GM21360 (cell line): ENCODE results near the gene ARTN.
A peak's percentile ranks its signal among the peaks of the same experiment; 100 is the strongest.

Experiments
- ATAC-seq: cut with Tn5 transposase; IDR thresholded peaks from one replicate; pipeline ENCODE4 v1.9.1; 2021; ENCODE audit warnings: mild to moderate bottlenecking, moderate library complexity; ENCODE audit not compliant: unreplicated experiment

Gene ARTN

DNA sequence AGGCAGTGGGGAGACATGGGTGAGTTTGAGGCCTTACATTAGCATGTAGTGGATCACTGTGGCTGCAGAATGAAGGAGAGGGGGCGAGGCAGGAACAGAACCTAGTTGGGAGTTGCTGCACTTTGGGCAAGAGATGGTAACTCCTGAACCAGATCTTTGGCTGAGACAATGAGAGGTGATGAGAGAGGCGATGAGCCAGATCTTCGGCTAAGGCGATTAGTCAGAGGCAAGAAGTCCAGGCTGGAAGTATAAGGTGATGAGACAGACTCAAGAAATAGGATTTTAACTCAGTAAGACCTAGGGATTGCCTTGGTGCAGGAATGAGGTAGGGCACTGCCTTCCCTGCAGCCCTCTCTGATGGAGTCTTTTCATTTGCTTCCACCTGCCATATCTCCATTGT lies 9.1 kb upstream of the ARTN start:
- no peak for ATAC-seq

DNA sequence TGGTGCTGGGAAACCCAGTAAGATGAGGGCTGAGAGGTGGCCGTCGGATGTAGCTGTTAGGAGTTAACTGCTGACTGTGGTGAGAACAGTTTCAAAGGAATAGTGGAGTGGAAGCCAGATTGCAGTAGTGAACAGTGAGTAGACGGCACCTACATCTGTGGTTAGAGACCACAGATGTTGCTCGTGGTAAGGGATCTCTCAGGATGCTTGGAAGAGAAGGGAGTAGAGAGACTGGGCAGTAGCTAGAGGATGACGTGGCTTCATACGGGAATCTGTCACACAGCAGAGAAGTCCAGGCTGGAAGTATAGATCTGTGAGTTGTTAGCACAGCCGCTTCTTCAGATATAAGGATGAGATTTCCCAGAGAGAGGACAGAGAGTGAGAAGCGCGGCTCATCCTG lies 7.8 kb upstream of the ARTN start:
- ATAC-seq = no peak

DNA sequence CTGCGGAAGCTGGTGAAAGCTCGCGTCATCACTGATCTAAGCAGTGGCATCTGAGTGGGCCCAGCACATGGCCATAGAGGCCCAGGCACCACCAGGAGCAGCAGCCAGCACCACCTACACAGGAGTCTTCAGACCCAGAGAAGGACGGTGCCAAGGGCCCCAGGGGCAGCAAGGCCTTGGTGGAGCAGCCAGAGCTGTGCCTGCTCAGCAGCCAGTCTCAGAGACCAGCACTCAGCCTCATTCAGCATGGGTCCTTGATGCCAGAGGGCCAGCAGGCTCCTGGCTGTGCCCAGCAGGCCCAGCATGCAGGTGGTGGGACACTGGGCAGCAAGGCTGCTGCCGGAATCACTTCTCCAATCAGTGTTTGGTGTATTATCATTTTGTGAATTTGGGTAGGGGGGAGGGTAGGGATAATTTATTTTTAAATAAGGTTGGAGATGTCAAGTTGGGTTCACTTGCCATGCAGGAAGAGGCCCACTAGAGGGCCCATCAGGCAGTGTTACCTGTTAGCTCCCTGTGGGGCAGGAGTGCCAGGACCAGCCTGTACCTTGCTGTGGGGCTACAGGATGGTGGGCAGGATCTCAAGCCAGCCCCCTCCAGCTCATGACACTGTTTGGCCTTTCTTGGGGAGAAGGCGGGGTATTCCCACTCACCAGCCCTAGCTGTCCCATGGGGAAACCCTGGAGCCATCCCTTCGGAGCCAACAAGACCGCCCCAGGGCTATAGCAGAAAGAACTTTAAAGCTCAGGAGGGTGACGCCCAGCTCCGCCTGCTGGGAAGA lies 3.2 kb upstream of the ARTN start:
- no peak for ATAC-seq

DNA sequence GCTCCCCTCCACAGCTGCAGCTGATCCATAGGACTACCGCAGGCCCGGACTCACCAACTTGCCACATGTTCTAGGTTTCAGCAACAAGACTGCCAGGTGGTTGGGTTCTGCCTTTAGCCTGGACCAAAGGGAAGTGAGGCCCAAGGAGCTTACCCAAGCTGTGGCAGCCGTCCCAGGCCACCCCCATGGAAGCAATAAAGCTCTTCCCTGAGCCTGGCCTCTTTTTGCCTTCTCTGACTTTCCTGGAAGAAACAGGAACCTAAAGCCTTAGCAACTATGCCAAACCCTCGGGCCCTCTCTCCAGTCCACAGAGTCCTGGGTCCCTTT lies 2.7 kb upstream of the ARTN start:
- no peak for ATAC-seq

DNA sequence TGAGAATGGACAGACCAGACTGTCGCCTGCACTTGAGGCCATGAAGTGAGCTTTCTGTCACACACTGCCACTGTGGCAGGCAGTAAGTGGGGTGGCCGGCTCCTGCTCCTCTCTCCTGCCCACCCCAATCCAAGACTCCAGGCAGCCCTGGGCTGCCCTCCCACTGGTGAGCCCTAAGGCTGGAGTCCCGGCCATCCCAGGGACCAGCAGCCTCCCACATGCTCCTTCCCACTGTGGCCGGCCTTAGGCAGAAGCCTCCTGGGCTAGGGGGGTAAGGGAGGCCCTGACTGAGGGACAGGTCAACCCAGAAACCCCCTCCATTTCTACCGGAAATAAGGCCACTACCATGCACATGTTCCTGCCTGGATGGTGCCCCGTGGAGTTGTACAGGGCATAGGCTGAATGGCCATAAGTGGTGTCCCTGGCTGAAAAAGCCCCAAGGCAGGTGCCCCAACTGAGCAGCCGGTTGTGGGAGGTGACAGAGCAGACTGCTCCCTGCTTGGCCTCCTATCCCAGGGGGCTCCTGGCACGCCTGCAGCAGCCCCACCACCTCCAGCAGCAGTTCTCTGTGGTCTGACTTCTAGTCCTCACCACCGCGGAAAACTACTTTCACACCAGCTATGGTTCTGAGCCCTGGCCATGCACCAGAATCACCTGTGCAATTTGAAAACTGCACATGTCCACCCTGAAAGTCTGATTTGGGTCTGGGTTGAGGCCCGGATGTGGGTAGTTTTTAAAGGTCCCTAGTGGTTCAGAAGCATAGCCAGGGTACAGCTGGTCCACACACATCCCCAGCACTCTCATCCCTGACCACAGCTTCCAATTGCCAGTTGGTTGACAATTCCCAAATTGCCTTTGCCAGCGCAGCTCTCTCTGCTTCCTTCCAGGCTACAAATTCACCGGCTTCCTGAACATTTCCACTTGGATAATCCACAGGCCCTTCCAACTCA lies 1.6 kb upstream of the ARTN start:
- no peak for ATAC-seq

DNA sequence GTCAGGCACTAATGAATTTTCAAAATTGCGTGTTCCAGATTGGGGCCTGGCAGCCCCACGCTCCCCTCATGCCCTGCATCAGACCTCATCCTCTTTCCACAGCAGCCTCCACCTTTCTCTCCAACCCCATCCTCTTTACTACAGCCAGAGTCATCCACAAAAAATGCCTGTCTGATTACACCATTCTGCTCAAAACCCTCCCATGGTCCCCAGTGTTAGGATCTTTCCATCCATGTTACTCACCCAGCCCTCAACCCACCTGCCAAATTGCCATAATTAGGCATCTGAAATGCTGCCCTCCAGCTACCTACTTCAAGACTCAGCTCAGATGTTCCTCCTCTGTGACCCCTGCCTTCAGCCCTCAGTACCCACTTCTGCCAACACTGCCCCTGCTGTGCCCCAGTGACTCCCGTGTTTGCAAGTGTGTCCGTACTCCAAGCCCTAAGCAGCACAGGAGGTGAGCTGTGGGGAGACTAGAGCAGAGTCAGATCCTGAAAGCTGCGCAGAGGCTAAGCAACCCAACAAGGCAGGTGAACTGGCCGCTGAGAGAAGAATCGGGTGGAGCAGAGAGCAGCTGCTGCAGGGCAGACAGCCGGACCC lies 715 bp upstream of the ARTN start:
- no peak for ATAC-seq

DNA sequence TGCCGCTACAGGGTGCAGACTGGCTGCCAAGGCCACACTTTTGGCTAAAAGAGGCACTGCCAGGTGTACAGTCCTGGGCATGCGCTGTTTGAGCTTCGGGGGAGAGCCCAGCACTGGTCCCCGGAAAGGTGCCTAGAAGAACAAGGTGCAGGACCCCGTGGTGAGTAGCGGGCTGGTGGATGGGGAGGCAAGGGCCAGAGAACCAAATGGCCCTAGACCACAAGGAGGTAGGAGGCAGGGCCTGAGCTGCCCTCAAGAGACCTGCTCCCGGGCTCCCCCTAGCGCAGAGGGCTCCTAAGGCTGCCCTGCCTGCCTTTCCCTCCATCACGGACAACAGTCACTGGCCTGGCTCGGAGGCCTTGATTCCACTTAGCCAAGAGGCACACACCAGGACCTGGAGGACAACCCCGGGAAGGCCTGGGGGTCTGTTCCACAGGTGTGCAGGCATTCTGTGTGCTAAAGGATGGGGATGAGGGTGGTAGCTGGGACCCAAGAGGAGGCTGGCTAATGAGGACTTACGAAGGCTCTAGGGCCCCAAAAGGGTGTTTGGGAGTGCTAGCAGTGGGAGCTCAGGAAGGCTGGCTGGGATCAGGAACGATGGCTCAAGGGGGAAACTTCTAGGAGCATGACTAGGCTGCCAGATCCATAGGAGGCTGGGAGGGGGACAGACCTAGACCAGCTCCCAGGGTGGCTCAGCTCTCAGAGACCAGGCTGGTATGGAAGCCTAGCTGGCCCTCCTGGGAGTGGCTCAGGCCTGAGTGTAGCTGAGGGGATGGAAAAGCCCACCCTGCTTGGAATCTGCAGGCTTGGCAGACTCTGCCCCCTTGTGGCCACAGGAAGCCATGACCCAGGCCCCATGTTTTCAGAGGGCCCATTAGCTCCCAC lies 742 bp downstream of the ARTN start:
- no peak for ATAC-seq

DNA sequence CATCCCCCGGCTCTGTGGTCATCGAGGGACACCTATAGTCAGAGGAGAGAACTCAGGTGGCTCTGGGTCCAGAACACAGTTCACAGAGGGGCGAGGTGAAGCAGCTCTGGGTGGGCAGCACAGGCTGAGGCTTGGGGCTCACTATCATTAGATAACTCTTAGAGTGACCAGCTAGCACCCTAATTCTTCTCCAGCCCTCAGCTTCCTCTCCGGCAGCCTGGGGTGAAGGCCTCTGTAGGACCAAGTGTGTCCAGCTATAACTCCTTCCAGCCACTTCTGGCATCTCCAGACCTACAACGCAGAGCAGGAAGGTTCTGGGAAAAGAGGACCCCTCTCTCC lies 1.4 kb downstream of the ARTN start:
- no peak for ATAC-seq

DNA sequence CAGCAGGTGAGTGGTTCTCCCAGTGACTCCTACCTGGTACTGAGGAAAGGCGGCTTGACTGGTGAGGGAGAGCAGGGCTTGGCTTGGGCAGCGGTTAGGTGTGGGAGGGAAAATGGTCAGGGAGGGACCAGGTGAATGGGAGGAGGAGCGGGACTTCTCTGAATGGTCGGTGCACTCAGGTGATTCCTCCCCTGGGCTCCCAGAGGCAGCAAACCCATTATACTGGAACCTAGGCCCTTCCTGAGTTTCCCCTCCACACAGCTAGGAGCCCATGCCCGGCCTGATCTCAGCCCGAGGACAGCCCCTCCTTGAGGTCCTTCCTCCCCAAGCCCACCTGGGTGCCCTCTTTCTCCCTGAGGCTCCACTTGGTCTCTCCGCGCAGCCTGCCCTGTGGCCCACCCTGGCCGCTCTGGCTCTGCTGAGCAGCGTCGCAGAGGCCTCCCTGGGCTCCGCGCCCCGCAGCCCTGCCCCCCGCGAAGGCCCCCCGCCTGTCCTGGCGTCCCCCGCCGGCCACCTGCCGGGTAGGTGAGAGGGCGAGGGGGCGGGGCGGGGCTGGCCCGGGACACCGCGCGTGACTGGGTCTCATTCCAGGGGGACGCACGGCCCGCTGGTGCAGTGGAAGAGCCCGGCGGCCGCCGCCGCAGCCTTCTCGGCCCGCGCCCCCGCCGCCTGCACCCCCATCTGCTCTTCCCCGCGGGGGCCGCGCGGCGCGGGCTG lies 2.3 kb downstream of the ARTN start:
- ATAC-seq = no peak

DNA sequence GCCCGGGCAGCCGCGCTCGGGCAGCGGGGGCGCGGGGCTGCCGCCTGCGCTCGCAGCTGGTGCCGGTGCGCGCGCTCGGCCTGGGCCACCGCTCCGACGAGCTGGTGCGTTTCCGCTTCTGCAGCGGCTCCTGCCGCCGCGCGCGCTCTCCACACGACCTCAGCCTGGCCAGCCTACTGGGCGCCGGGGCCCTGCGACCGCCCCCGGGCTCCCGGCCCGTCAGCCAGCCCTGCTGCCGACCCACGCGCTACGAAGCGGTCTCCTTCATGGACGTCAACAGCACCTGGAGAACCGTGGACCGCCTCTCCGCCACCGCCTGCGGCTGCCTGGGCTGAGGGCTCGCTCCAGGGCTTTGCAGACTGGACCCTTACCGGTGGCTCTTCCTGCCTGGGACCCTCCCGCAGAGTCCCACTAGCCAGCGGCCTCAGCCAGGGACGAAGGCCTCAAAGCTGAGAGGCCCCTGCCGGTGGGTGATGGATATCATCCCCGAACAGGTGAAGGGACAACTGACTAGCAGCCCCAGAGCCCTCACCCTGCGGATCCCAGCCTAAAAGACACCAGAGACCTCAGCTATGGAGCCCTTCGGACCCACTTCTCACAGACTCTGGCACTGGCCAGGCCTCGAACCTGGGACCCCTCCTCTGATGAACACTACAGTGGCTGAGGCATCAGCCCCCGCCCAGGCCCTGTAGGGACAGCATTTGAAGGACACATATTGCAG lies 3.0 kb downstream of the ARTN start:
- ATAC-seq = no peak

DNA sequence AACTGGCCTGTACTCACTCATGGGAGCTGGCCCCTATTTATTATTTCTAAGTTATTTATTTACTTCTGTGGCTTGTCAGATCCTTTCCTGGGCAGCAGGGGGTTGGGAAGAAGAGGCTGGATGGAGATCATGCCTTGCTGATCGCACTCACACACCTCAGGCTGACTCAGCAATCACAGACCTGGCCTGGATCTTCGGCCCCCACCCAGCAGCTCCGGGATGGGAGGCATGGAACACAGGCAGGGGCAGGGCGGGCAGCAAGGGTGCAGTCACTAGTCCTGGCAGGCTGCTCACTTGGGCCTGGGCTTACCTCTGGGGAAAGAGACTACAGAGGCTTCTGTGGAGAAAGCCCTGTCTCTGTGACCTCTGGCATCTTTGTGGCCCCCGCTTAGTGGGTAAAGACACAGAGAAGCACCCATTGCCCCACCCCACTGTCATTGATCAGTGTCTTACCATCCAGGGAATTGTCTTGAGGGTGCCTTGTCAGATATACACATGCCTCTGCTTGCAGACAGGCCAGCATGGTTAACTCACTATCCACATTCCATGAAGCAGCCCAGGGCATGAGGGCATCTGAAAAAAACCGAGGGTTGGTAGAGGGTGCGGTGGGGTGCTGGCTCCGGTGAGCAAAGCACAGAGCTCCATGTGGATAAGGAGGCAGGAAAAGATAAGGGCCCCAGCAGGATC lies 3.7 kb downstream of the ARTN start:
- ATAC-seq = no peak

DNA sequence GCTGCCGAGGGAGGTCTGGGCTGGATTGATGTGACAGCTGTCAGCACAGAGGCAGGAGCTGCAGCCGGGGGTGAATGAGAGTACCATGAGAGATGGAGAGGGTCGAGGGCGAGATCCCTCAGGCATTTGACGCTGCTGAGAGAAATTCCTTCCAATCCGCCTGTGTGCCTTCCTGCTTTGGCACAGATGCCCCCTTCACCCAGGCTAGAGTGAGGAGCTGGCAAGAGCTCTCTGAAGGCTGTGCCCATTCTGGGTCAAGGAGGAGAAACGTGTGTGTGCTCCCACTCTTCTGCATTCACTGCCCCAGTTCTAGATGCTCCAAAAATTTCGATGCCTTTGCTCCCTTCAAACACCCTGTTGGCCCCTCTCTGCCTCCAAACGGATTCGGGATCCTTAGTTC lies 4.8 kb downstream of the ARTN start:
- no peak for ATAC-seq

DNA sequence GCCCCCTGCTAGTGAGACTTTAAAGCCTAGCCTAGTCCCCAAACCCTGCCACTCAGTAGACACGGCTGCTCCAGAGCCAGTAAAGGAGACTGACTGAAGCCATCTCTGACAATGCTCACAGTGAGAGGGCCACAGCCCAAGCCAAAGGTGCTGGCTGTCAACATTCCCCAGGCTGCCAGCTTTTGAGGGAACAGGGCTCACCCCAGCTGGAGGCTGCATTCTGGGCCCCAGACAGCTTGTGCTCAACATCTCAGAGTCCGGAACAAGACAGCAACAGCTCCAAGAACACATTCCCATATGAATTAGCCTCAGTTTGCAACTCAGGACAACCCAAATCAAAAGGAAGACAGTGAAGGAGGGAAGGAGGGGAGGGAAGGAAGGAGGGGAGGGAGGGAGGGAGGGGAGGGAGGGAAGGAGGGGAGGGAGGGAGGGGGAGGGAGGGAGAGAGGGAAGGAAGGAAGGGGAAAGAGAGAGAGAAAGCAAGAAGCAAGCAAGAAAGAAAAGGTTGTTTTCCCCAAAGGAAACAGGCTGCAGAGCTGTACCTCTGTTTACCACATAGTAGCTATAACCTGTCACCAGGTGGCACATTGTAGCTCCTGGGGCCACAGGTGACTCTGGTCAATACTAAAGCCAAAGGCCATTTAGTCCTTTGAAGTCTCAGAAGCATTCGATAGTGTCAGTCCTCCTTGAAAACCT lies 5.4 kb downstream of the ARTN start:
- ATAC-seq = no peak

DNA sequence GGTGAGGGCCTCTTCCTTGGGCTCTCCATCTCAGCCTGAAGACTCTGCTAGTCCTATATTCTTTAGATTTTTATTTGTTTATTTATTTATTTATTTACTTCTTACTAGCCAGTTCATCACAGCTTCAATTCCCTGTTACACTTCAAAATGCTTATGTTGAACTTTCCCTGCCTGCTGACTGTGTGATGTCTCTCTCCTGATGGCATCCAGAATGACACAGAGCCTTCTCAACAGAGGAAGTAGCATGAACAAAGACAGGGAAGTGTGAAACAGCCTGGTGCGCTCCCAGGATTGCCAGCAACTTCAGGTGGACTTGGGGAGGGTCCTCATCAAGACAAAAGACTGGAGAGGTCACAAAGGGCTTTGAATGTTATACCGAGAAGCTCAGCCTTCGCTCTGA lies 8.8 kb downstream of the ARTN start:
- no peak for ATAC-seq

DNA sequence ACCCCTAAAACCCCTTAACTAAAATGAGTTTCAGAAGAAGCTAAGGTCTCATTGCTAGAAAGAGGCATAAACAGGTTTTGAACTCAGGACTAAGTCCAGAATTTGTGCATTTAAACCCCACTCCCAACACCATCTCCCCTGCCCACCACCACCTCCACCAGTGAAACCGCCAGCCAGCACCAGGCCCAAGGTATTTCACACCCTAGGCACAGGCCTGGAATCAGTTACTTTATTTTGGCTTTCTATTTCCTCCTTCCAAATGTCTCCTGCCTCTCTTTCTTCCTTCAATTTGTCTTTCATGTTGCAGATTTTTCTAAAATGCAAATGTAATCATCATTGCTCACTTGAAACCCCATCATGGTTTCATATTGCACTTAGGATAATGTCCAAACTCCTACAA lies 11.3 kb downstream of the ARTN start:
- ATAC-seq = no peak

DNA sequence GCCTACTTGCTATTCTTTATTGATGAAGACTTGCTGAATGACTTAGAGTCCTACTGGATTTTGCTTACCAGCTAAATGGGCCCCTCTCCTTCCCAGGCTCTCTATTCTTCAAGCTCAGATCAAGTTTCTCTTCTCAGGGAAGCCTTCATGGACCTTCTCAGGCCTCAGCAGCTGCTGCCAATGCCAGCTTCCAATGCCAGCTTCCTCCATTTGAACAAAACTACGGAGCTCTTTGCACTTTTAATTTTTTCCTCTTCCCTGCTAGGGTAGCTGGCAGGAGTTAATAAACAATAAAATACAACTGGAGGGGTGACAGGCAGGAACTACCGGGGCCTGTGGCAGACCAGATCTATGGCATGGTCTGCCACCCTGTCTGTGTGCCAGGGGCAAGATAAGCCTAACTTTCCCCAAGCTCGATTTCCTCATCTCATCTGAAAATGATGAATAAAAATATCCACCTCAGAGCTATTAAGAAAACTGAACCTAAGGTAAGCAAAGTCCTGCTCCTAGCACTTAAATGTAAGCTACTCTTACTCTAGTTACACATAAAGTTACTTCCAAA lies 12.2 kb downstream of the ARTN start:
- ATAC-seq = no peak

DNA sequence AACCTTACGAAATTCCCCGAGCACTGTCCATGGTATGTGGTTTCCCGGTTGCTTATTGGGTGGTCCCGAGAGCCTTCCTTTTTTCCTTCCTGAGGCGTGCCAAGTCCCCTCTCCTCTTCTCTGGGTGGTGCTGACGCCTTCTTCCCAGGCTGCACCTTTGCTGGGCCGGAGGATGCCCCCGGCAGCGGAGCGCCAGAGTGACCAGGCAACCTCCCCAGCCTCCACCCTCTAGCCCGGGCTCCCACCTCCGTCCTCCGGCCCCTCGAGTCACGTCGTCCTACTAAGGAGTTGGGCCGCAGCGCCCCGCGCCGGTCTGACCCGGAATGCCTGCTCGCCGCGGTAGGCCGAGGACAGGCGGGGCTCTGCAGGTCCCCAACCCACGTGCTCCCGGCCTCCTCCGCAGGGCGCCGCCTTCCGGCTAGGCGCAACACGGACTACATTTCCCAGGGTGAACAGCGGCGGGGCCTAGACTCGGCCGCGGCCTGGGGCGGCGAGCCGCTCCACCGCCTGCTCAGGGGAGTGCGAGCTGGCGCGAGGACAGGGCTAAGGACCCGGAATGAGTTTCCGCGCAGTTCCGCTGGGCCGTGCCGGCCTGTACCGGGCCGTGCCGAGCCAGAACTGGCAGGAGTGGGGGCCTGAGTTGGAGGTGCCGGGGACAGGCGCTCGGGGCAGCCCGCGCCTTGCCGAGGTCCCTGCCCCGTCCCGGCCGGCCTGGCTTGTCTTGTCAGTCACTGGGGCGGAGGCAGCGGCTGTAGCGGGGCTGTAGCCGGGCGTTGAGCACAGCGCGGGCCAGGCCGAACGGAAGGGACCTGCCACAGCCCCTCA lies 12.8 kb downstream of the ARTN start, which contains the start of gene IPO13:
IPO13 (plus strand) TSS at position 715 of the 825 bp plus-strand sequence. CDS start 651 bp downstream, outside the sequence.
- ATAC-seq = peak; percentile 94
